Panc1 (cell line): Measurements from ENCODE around the gene ZNF879. TPM values are rescaled to one million over a fixed set of nuclear protein-coding genes. Genes with fewer than 3 reads are reported as not detected.

Experiments
- ATAC-seq: fragments of 200-7000 bp; cut with Tn5 transposase; 2 replicates; pipeline ENCODE4 v1.9.1; 2020; ENCODE audit warnings: mild to moderate bottlenecking, moderate library complexity
- BruUV-seq: library from RNA; stranded (reverse); fragments of 400-500 nt; replicated peaks from 2 replicates; lab custom pipeline; 2021; lab: Mats Ljungman, UMichigan
- CTCF ChIA-PET: fragments of 300-600 bp; sonication (Branson Sonifier 250); formaldehyde crosslinking; loops from one replicate; lab custom pipeline; 2022; ENCODE audit warnings: antibody characterized with exemption; lab: Charles Lee
- POLR2A ChIA-PET: fragments of 300-600 bp; sonication (Branson Sonifier 250); formaldehyde crosslinking; loops from one replicate; lab custom pipeline; 2022; ENCODE audit warnings: antibody characterized with exemption; lab: Charles Lee
- DNase-seq: peaks from one replicate; pipeline ENCODE4 v3.0.0-alpha.2; 2010; ENCODE audit warnings: low read depth, low spot score
- H3K27ac ChIP-seq: 2 replicates; pipeline ENCODE4 v1.5.1; 2011; ENCODE audit warnings: mild to moderate bottlenecking, low read length, inconsistent platforms
- H3K27me3 ChIP-seq: fragments of 200-500 bp; sonication (Bioruptor generic); 2 replicates; pipeline ENCODE4 v1.6.0; 2014; ENCODE audit warnings: low read length, inconsistent platforms; ENCODE audit not compliant: control insufficient read depth, insufficient read depth
- H3K36me3 ChIP-seq: fragments of 200-500 bp; sonication (Bioruptor generic); 2 replicates; pipeline ENCODE4 v1.5.1; 2014; ENCODE audit warnings: inconsistent platforms, mild to moderate bottlenecking, low read length, moderate library complexity; ENCODE audit not compliant: control insufficient read depth, insufficient read depth
- H3K4me1 ChIP-seq: 2 replicates; pipeline ENCODE4 v1.5.1; 2011; ENCODE audit warnings: inconsistent platforms, mild to moderate bottlenecking, low read length, moderate library complexity; ENCODE audit not compliant: control insufficient read depth, insufficient read depth
- H3K4me3 ChIP-seq, 2 experiments: 2 replicates each; pipeline ENCODE4 v1.5.1; 2011 to 2012; ENCODE audit warnings: low read depth in 2 of 2, low read length in 2 of 2, mild to moderate bottlenecking in 2 of 2, inconsistent platforms in 1 of 2, moderate library complexity in 1 of 2
- H3K9me3 ChIP-seq: fragments of 200-500 bp; sonication (Bioruptor generic); 2 replicates; pipeline ENCODE4 v1.5.1; 2014; ENCODE audit warnings: low read depth, mild to moderate bottlenecking, inconsistent platforms, low read length, moderate library complexity; ENCODE audit not compliant: control insufficient read depth, insufficient read depth
- CTCF ChIP-seq: fragments of 450-650 bp; IDR thresholded peaks from 2 replicates; pipeline ENCODE4 v1.5.1; 2017; ENCODE audit warnings: mild to moderate bottlenecking
- POLR2AphosphoS5 ChIP-seq: IDR thresholded peaks from 2 replicates; pipeline ENCODE4 v1.6.1; 2012; ENCODE audit warnings: mild to moderate bottlenecking, low read depth, low read length, moderate library complexity
- SIN3A ChIP-seq: IDR thresholded peaks from 2 replicates; pipeline ENCODE4 v1.6.1; 2012; ENCODE audit warnings: low read depth, mild to moderate bottlenecking, low read length, moderate library complexity, borderline replicate concordance; ENCODE audit not compliant: insufficient read depth
- TCF7L2 ChIP-seq: IDR thresholded peaks from 2 replicates; pipeline ENCODE4 v1.6.1; 2011; ENCODE audit warnings: mild to moderate bottlenecking, low read depth, low read length, inconsistent platforms
- in situ Hi-C: cut with HindIII; loops from 2 replicates; pipeline ENCODE4 v1.10.0; 2016; ENCODE audit warnings: low sequenced_read_pairs, low pct_unique_long_range_greater_than_20kb
- intact Hi-C: fragments of 100-400 bp; cut with micrococcal nuclease; formaldehyde crosslinking; loops from one replicate; pipeline ENCODE4 v1.10.0; 2022; ENCODE audit not compliant: unreplicated experiment
- total RNA-seq: library from RNA; stranded (reverse); gene quantifications from one replicate; pipeline ENCODE4 v1.2.1, GENCODE V29; 2021; ENCODE audit not compliant: unreplicated experiment
- TF ChIP-seq, protein P1 (sequence below), 2 experiments: IDR thresholded peaks; 2 replicates each; pipeline ENCODE4 v1.6.1; 2011 to 2012; ENCODE audit warnings: low read depth in 2 of 2, control low read depth in 1 of 2, low read length in 1 of 2, mild to moderate bottlenecking in 1 of 2, moderate library complexity in 1 of 2; ENCODE audit not compliant: insufficient read depth in 1 of 2

ZNF879 gene
- total RNA-seq, 1 experiment from 2014 or later = 5.9 TPM

GRCh38 chr5:178992291-178992895, 31.2 kb upstream of the ZNF879 start:
- no peaks in the 10 kb centered on the region for H3K4me1 ChIP-seq
- no peaks in the 10 kb centered on the region for H3K27me3 ChIP-seq
- H3K36me3 ChIP-seq = no peaks in the 10 kb centered on the region
- no peak for DNase-seq
- ChIA-PET CTCF (no interaction called here), POLR2A (no interaction called here)
- TF ChIP-seq CTCF (no peak), POLR2AphosphoS5 (no peak), SIN3A (no peak), TCF7L2 (no peak)
- TF ChIP-seq, protein P1, sequence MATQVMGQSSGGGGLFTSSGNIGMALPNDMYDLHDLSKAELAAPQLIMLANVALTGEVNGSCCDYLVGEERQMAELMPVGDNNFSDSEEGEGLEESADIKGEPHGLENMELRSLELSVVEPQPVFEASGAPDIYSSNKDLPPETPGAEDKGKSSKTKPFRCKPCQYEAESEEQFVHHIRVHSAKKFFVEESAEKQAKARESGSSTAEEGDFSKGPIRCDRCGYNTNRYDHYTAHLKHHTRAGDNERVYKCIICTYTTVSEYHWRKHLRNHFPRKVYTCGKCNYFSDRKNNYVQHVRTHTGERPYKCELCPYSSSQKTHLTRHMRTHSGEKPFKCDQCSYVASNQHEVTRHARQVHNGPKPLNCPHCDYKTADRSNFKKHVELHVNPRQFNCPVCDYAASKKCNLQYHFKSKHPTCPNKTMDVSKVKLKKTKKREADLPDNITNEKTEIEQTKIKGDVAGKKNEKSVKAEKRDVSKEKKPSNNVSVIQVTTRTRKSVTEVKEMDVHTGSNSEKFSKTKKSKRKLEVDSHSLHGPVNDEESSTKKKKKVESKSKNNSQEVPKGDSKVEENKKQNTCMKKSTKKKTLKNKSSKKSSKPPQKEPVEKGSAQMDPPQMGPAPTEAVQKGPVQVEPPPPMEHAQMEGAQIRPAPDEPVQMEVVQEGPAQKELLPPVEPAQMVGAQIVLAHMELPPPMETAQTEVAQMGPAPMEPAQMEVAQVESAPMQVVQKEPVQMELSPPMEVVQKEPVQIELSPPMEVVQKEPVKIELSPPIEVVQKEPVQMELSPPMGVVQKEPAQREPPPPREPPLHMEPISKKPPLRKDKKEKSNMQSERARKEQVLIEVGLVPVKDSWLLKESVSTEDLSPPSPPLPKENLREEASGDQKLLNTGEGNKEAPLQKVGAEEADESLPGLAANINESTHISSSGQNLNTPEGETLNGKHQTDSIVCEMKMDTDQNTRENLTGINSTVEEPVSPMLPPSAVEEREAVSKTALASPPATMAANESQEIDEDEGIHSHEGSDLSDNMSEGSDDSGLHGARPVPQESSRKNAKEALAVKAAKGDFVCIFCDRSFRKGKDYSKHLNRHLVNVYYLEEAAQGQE (IDR thresholded peaks at IDR 0.05; ENCODE audit: insufficient read depth in 1 of 2, low read depth in 2 of 2, low read length in 1 of 2) = no peak
- no peak overlapping the region for H3K4me3 ChIP-seq
- no peak for ATAC-seq
- intact Hi-C loops = no loop called here
- no TSS peak for BruUV-seq
- in situ Hi-C loops = no loop called here
- H3K9me3 ChIP-seq = no peaks in the 10 kb centered on the region
- no peak overlapping the region for H3K27ac ChIP-seq

- BruUV-seq = no TSS peak
- H3K9me3 ChIP-seq = no peaks in the 10 kb centered on the region
- TF ChIP-seq, protein P1 (IDR thresholded peaks at IDR 0.05; ENCODE audit: insufficient read depth in 1 of 2, low read depth in 2 of 2, low read length in 1 of 2) = no peak
- no peak for TF ChIP-seq CTCF
- no peak for TF ChIP-seq POLR2AphosphoS5
- TF ChIP-seq SIN3A = no peak
- no peak for TF ChIP-seq TCF7L2
- H3K27me3 ChIP-seq = no peaks in the 10 kb centered on the region
- intact Hi-C loops (no loop called here), in situ Hi-C loops (no loop called here)
- no peak overlapping the region for H3K4me3 ChIP-seq
- CTCF ChIA-PET = no interaction called here
- ATAC-seq = no peak
- no peaks in the 10 kb centered on the region for H3K36me3 ChIP-seq
- no peaks in the 10 kb centered on the region for H3K4me1 ChIP-seq
- no peak for DNase-seq
- H3K27ac ChIP-seq = no peak overlapping the region
- POLR2A ChIA-PET = no interaction called here
Measured at GRCh38 chr5:178993236-178993765, 30.3 kb upstream of the ZNF879 start.
